Astrocyte (in vitro differentiated cells and primary cell): ENCODE data around the gene TNNI3. TPM values are rescaled to one million over a fixed set of nuclear protein-coding genes. Genes with fewer than 3 reads are reported as not detected.

Experiments
- DNase-seq: peaks from one replicate; pipeline ENCODE4 v3.0.0-alpha.2; 2010; ENCODE audit warnings: low read depth
- FAIRE-seq: peaks from 2 replicates; lab custom pipeline; 2011; peaks lifted over from hg19 to GRCh38; lab: Jason Lieb, UNC
- H2AFZ ChIP-seq: 2 replicates; pipeline ENCODE4 v1.6.0; 2012; ENCODE audit warnings: low read depth, low read length, inconsistent platforms
- H3K27ac ChIP-seq: 2 replicates; pipeline ENCODE4 v1.5.1; 2011; ENCODE audit warnings: low read depth, low read length, inconsistent platforms
- H3K27me3 ChIP-seq: 2 replicates; pipeline ENCODE4 v1.6.0; 2011; ENCODE audit warnings: low read length, inconsistent platforms; ENCODE audit not compliant: insufficient read depth
- H3K36me3 ChIP-seq: 2 replicates; pipeline ENCODE4 v1.5.1; 2011; ENCODE audit warnings: low read length, inconsistent platforms; ENCODE audit not compliant: insufficient read depth
- H3K4me1 ChIP-seq: 2 replicates; pipeline ENCODE4 v1.5.1; 2011; ENCODE audit warnings: low read length, inconsistent platforms; ENCODE audit not compliant: insufficient read depth
- H3K4me2 ChIP-seq: 2 replicates; pipeline ENCODE4 v1.6.0; 2012; ENCODE audit warnings: low read length, inconsistent platforms
- H3K4me3 ChIP-seq: 2 replicates; pipeline ENCODE4 v1.5.1; 2011; ENCODE audit warnings: low read depth, mild to moderate bottlenecking, low read length, inconsistent platforms; ENCODE audit not compliant: insufficient read depth
- H3K79me2 ChIP-seq: 2 replicates; pipeline ENCODE4 v1.6.0; 2012; ENCODE audit warnings: mild to moderate bottlenecking, low read length, inconsistent platforms; ENCODE audit not compliant: insufficient read depth
- H3K9ac ChIP-seq: 2 replicates; pipeline ENCODE4 v1.6.0; 2012; ENCODE audit warnings: mild to moderate bottlenecking, low read length, inconsistent platforms
- H3K9me3 ChIP-seq: 2 replicates; pipeline ENCODE4 v1.5.1; 2012; ENCODE audit warnings: low read depth, mild to moderate bottlenecking, low read length, inconsistent platforms; ENCODE audit not compliant: insufficient read depth
- H4K20me1 ChIP-seq: 2 replicates; pipeline ENCODE4 v1.6.0; 2012; ENCODE audit warnings: low read length, inconsistent platforms; ENCODE audit not compliant: insufficient read depth
- H3K27ac Mint-ChIP-seq: one replicate; pipeline ENCODE4 v1.8.0; 2021; ENCODE audit warnings: mild to moderate bottlenecking, mixed read lengths; ENCODE audit not compliant: unreplicated experiment
- H3K27me3 Mint-ChIP-seq: one replicate; pipeline ENCODE4 v1.8.0; 2021; ENCODE audit warnings: low read depth, mixed read lengths; ENCODE audit not compliant: unreplicated experiment
- H3K36me3 Mint-ChIP-seq: one replicate; pipeline ENCODE4 v1.8.0; 2021; ENCODE audit warnings: low read depth, mixed read lengths; ENCODE audit not compliant: unreplicated experiment
- H3K4me1 Mint-ChIP-seq: one replicate; pipeline ENCODE4 v1.8.0; 2021; ENCODE audit warnings: low read depth, mixed read lengths; ENCODE audit not compliant: unreplicated experiment
- H3K4me3 Mint-ChIP-seq: one replicate; pipeline ENCODE4 v1.8.0; 2021; ENCODE audit warnings: mild to moderate bottlenecking, moderate library complexity, mixed read lengths; ENCODE audit not compliant: unreplicated experiment
- H3K9me3 Mint-ChIP-seq: one replicate; pipeline ENCODE4 v1.8.0; 2021; ENCODE audit warnings: mild to moderate bottlenecking, mixed read lengths; ENCODE audit not compliant: unreplicated experiment
- CTCF ChIP-seq: IDR thresholded peaks from 2 replicates; pipeline ENCODE4 v1.5.1; 2011; ENCODE audit warnings: low read depth, mild to moderate bottlenecking, inconsistent platforms, low read length, moderate library complexity; ENCODE audit not compliant: insufficient read depth
- EZH2 ChIP-seq: IDR thresholded peaks from 2 replicates; pipeline ENCODE4 v1.6.1; 2012; ENCODE audit warnings: mild to moderate bottlenecking, low read length, inconsistent platforms; ENCODE audit not compliant: insufficient read depth
- total RNA-seq: library from RNA; stranded (reverse); gene quantifications from 2 replicates; pipeline ENCODE4 v1.2.1, GENCODE V29; 2021

TNNI3 gene
- total RNA-seq, 1 donor from 2014 or later: not detected

GRCh38 chr19:55179606-55180484 lies 22.3 kb upstream of the TNNI3 start, which contains the start of gene SYT5:
SYT5 (minus strand) TSS chr19:55180289; CDS start chr19:55179041, 1,248 bp downstream.
- H3K27ac Mint-ChIP-seq: peak within 1 kb of the TSS; percentile 78
- peaks cover 3% of the 10 kb centered on the region for H3K4me1 Mint-ChIP-seq
- Histone ChIP-seq H3K4me2 (peak within 1 kb of the TSS; percentile 89), H3K27ac (peak within 1 kb of the TSS; percentile 50), H3K36me3 (no peaks in the 10 kb centered on the region), H3K27me3 (peaks cover 15% of the 10 kb centered on the region), H3K4me3 (peak within 1 kb of the TSS; percentile 51), H3K4me1 (peaks cover 12% of the 10 kb centered on the region), H4K20me1 (peaks cover 6% of the 10 kb centered on the region), H3K9me3 (peaks cover 3% of the 10 kb centered on the region), H3K79me2 (no peaks in the 10 kb centered on the region), H2AFZ (peak within 1 kb of the TSS; percentile 81), H3K9ac (peak within 1 kb of the TSS; percentile 62)
- peak within 1 kb of the TSS; percentile 80 for H3K4me3 Mint-ChIP-seq
- DNase-seq: no peak
- peaks cover 2% of the 10 kb centered on the region for H3K9me3 Mint-ChIP-seq
- H3K27me3 Mint-ChIP-seq: peaks cover 63% of the 10 kb centered on the region
- FAIRE-seq: no peak
- no peak for TF ChIP-seq CTCF
- no peak for TF ChIP-seq EZH2
- no peaks in the 10 kb centered on the region for H3K36me3 Mint-ChIP-seq

GRCh38 chr19:55178781-55179599 lies 21.5 kb upstream of the TNNI3 start:
- Histone ChIP-seq H3K9me3 (peaks cover 3% of the 10 kb centered on the region), H2AFZ (peak overlapping the region; percentile 81), H3K27ac (peak overlapping the region; percentile 50), H3K4me1 (peaks cover 12% of the 10 kb centered on the region), H3K79me2 (no peaks in the 10 kb centered on the region), H3K9ac (peak overlapping the region; percentile 62), H3K36me3 (no peaks in the 10 kb centered on the region), H4K20me1 (peaks cover 6% of the 10 kb centered on the region), H3K27me3 (peaks cover 15% of the 10 kb centered on the region), H3K4me3 (peak overlapping the region; percentile 51), H3K4me2 (peak overlapping the region; percentile 89)
- DNase-seq (peak; percentile 70), FAIRE-seq (no peak)
- Mint-ChIP-seq H3K4me3 (peak overlapping the region; percentile 80), H3K9me3 (peaks cover 2% of the 10 kb centered on the region), H3K27me3 (peaks cover 61% of the 10 kb centered on the region), H3K36me3 (no peaks in the 10 kb centered on the region), H3K4me1 (peaks cover 3% of the 10 kb centered on the region), H3K27ac (peak overlapping the region; percentile 78)
- TF ChIP-seq EZH2 (no peak), CTCF (no peak)
